GM21576 (cell line): Measurements from ENCODE around the gene GPC6.

Experiments used
- ATAC-seq: cut with Tn5 transposase; IDR thresholded peaks from one replicate; pipeline ENCODE4 v1.9.1; 2021; ENCODE audit warnings: mild to moderate bottlenecking, moderate library complexity; ENCODE audit not compliant: unreplicated experiment

Gene GPC6

DNA sequence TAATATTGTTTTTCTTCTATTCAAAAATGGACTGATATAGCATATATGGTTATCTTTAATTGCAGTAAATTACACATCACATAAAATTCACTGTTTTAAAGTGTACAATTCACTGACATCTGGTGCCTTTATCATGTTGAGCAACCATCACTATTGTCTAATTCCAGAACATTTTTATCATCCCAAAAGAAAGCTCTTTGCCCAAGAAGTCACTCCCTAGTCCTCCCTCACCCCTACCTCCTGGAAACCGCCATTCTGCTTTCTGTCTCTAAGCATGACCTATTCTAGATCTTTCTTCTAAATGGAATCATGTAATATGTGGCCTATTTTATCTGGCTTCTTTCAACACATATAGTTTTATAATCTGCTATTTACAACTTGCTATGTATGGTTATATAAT lies 727.2 kb downstream of the GPC6 start:
- no peak for ATAC-seq

- no peak for ATAC-seq
These were observed 729.3 kb downstream of the GPC6 start for GRCh38 chr13:93955904-93956303.

- ATAC-seq: no peak
These were observed 729.8 kb downstream of the GPC6 start for GRCh38 chr13:93956426-93956825.

- ATAC-seq: no peak
These were observed 730.8 kb downstream of the GPC6 start for GRCh38 chr13:93957371-93957770.

DNA sequence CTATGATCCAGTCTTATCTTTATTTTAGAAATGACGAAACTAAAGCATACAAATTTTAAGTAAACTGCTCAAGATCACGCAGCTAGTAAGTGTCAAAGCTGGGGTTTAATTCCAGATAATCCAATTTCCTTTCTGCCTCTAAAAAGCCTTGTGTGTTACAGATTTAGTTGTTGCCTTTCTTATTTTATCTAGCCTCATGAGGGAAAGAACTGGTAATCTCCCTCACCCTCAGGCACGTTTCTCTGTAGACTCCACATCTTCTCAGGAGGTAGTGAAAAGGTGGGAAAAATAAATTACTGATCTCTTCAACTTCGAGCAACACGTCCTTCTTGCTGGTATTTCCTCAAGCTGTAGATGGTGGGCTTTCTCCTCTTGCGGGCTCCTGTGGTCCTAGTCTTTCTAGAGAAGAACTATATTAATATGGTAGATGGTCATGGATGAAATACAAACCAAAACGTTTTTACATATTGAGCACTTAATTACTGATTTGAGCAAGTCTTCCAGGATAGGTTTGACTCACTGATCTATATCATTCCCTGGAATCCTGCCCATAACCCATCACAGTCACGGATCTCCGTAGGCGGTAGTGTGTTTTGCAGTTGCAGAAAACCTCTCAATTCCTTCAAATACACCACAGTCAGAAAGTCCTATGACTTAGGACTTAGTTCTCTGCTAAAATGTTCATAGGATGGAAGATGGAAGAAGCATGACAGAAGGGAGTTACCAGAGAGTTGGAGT lies 733.4 kb downstream of the GPC6 start:
- ATAC-seq: no peak

- ATAC-seq: no peak
These were observed 736.9 kb downstream of the GPC6 start for GRCh38 chr13:93963266-93964145.

- no peak for ATAC-seq
These were observed 737.5 kb downstream of the GPC6 start for GRCh38 chr13:93964146-93964512.

GRCh38 chr13:93965587-93965986 lies 739.0 kb downstream of the GPC6 start:
- ATAC-seq: no peak

DNA sequence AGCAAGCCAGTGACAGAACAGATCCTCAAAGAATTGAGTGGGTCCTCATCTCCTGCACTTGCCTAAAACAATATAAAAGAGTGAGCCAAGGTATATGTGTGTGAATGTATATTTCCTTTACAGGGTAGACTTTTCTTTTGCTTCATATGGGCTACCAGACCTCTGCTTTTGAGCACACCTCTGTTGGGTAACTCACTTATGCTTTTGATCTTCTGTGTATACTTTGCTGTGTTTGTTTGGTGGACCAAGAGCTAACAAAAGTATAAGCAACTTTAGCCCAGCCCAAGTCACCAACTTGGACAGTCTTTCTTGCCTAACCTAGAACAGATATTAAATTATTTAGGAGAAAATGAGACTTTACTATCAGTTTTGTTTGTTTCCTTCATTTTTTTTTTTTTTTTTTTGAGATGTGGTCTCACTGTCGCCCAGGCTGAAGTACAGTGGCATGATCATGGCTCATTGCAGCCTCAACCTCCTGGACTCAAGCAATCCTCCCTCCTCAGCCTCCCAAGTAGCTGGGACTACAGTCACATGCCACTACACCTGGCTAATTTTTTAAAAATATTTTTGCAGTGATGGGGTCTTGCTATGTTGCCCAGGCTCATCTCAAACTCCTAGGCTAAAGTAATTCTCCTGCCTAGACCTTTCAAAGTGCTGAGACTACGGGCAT lies 739.8 kb downstream of the GPC6 start:
- ATAC-seq: no peak

GRCh38 chr13:93967286-93967685 lies 740.7 kb downstream of the GPC6 start:
- ATAC-seq: no peak

GRCh38 chr13:93975242-93975641 lies 748.6 kb downstream of the GPC6 start:
- no peak for ATAC-seq

DNA sequence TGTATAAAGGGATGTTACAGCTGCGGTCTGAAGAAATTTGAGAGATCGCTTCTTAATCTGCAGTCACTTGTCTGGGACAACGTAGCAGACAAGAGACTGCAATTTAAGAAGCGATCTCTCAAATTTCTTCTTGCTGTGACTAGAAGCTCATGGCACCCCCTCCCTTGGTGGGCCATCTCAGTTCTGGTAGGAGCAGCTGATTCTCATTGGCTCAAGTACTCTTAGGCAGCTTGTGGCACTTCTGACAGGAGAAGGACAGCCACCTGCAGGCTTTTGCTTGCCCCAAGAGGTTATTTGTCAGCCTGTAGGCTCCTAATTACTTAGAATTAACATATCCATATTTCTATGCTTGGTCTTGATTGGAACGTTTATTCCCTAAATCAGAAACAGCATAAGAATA lies 749.9 kb downstream of the GPC6 start:
- ATAC-seq: no peak

- ATAC-seq: no peak
These were observed 751.4 kb downstream of the GPC6 start for GRCh38 chr13:93977986-93978385.

DNA sequence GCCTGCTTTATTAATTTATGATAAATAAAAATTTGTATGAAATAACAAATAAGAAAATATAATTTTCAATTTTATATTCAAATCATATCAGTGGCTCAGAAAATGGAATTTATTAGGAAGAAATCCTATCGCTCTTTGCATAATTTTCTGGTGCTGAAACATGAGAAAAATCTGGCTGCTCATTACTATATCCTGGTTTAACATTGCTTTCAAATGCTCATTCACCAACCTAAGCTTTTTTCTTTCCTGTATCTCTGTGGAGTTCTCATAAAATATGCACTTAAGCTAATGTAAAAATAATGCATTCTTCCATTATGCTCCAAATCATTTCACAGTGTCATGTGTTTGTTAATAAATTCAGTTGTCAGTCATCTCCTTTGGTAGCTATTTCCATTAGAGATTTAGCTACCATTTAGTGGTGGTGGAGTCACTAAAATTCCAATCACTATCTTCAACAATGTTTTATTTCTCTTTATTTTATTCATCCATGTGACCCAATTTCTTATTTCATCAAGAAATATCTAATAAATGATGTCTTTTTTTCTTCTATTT lies 754.9 kb downstream of the GPC6 start:
- ATAC-seq: no peak

GRCh38 chr13:93982179-93982918 lies 755.7 kb downstream of the GPC6 start:
- no peak for ATAC-seq

- ATAC-seq: no peak
These were observed 757.4 kb downstream of the GPC6 start for GRCh38 chr13:93984052-93984451.

- ATAC-seq: no peak
These were observed 758.3 kb downstream of the GPC6 start for GRCh38 chr13:93984876-93985275.

DNA sequence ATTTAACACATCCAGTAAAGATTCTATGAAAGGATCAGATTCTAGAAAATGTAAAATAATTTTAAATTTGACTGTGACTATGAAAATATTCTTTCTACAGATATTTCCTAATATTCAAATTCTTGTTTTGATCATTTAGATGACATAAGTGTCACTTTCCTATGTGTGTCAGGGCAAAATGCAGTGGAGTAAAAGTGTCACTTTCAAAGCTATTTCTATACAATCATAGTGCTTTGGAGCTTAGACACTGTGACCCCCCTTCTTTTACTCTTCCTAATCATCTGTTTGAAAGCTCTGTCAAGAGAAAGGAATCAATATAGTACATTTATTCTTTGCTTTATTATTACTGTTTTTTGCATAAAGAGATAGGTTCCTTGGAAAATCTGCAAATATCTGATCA lies 760.9 kb downstream of the GPC6 start:
- no peak for ATAC-seq

GRCh38 chr13:93991569-93991968 lies 765.0 kb downstream of the GPC6 start:
- no peak for ATAC-seq

DNA sequence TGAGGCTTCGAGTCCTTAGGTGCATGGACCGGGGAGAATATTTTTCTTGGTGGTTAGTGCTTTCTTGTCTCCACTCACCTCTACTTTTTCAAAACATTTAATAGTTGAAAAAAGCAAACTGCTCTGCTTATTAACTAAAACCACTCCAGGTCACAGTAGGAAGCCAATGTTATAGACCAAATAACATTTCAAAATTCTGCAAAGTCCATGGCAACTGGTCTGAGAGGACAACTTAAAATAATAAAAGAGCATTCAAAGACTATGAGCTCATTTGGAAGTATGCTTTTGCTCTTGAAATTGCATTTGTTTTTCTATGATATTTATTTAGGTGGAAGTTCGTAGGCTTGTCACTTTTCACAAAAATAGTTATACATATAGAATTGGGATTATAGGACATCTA lies 769.9 kb downstream of the GPC6 start:
- no peak for ATAC-seq

- ATAC-seq: no peak
These were observed 779.7 kb downstream of the GPC6 start for GRCh38 chr13:94006296-94006695.
